ENCODE measurements around the gene KXD1.

DNA sequence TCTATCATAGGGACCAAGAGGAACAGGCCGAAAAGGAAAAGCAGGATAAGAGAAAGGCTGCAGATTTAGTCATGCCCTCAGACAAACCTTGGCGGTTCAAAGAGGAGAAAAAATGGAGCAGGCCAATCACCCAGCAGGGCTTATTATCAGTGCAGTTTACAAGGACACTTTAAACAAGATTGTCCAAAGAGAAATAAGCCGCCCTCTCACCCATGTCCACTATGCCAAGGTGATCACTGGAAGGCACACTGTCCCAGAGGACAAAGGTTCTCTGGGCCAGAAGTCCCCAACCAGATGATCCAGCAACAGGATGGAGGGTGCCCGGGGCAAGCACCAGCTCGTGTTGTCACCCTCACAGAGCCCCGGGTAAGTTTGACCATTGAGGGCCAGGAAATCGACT is 22.6 kb downstream of the KXD1 start:
- no peak for TF ChIP-seq POLR2A (IDR thresholded peaks at IDR 0.05; ENCODE audit: low read length)
- no peak for TF ChIP-seq GATA1 (IDR thresholded peaks at IDR 0.05; ENCODE audit: low read depth, low read length)
